Fibroblast of upper back skin (primary cell): Measurements from ENCODE around the gene FIG4.
"Not testable (repeated sequence)": the region's sequence is repeated elsewhere in the genome, so short reads cannot be mapped to it uniquely, and the experiment has no call there.

Experiments used
- DNase-seq: peaks from one replicate; pipeline ENCODE4 v3.0.0-alpha.2; 2013

The FIG4 gene

DNA sequence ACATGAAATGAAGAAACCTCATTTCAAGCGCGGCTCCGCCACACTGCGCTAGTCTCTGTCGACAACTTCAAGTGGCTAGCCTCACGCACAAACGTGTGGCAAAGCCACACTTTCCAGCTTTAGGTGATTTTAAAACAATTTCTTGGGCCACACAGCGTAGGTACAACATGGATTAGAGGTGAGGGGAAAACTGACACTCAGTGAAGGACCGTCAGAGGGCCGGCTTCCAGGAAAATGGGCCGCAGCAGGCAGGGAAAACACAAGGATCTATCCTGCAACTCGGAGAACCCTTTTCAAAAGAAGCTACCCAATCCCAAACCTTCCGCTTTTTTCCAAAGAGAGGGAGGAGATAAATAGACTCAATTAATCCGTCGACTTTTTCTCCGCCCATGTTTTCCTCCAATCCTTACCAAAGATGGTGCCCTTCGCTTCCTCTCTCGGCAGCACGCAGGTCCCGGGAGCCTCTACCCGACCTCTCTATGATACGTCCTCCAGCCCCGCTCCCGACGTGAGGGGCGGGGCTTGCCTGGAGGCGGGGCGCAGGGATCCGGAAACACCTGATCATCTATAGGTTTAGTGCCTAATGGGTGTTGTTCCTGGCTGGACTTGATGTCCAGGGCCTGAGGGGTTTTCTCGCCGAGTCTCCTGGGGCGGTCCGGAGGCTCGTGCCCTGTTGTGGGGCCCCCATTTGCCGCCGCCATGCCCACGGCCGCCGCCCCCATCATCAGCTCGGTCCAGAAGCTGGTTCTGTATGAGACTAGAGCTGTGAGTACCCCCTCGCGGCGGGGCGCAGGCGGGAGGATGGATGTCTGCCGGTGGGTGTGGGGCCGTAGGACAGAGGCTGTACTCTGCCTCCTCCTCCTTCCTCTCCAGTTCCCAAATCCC, at the start of gene FIG4, which contains the start of gene AK9:
FIG4 (plus strand) TSS at position 560 of the 885 bp plus-strand sequence; CDS start at position 700, 140 bp downstream.
AK9 (minus strand) TSS at position 466 of the 885 bp plus-strand sequence. CDS start 15,457 bp downstream, outside the sequence.
- DNase-seq = peak; percentile 88

DNA sequence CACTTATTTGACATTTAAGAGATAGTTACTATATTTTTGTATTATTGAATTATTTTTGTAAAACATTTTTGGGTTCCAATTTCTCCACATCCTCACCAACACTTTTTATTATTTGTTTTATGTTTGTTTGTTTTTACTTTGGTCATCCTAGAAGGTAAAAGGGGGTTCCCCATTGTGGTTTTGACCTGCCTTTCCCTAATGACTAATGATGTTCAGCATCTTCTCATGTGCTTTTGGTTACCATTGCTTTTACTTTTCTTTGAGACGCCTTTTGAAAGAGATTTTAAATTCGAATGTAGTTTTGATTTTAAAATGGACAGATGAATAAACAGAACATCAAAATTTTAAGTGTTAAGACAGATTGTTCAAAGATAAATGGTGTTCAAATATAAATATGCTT, 47.0 kb upstream of the FIG4 start:
- no peak for DNase-seq

DNA sequence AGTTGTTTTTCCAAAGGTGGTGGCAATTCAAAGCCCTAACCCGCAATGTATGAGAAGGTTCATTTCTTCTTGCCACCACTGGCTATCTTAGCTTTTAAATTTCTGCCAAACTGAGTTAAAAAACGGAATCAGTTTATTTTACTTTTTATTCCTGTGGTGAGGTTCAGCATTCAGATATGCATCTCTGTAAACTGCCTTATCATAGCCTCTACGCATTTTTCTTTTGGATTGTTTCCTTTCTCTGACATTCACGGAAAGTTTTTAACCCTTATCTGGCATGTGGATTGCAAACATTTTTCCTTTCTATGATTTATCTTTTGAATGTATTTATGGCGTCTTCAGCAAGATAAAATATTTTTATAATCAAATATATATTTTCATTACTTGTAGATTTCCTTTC, 37.8 kb upstream of the FIG4 start:
- DNase-seq = no peak

DNA sequence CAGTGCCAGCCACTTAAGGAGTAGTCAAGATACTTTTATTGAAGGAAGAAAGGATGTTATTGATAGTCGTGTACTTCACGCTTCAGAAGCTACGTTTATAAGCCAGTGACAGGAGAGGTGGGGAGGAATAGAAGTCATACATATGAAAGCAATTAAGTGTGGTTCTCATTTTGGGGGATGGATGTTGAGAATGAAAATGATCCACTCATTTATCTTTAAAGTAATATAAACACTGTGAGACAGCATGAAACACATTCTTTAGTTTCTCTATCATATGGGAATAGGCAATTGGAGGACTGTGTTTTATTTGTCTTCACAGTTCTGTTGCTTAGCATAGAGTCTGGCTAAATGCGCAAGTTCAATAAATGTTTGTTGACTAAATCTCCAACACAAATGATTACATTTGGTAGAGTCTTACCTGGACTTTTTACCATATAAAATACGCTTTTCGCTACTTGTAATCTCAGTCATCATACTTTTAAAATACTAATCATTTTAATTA, 35.3 kb upstream of the FIG4 start:
- DNase-seq = peak; percentile 44

DNA sequence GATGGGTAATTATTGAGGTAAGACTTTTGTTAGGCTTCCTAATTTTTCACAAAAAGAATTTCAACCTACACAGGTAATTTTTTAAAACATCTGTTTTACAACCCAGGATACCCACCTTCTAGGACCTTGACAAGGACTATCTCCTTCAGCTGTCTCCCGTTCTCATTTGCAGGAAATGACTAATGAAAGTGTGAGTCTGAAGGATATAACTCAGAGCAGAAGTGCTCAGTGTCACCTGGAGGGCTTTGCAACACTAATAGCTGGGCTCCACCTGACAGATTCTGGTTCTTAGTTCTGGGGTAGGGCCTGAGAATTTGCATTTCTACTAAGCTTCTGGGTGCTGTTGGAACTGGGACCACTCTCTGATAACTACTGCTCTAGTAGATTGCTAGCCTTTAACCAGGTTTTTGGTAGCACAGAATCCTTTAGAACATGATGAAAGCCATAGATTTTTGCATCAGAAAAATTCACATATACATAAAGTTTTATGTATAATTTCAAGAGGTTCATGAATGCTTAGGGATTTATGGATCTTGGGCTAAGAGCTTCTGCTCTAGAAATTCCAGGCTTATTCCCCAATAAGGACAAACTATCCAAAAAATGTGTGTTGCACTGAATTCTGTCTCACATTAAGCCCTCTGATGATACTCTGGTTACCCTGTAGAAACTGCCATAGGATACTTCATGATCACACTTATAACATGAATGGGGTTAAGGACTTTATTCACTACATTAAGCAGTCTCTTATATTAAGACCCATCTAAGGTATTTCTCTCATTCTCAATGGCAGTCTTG, 30.4 kb upstream of the FIG4 start:
- peak; percentile 35 for DNase-seq

DNA sequence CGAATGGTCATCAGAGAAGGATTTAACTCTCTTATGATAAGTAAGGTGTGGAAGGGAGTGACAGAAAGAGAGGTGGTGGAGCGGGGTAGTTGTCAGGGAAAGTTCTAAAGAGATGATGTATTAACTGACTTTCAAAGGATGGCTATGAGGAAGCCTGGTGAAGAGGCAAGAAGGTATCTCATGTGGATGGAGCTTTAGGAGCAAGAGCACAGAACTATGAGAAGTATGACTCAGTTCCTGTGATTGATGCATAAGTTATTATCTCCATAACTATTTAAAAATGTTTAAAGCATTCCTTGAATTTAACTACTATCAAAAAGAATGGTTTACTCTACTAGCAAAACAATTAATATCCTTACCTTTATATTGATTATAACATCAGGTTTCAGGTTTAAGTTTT, 28.9 kb upstream of the FIG4 start:
- peak; percentile 26 for DNase-seq

DNA sequence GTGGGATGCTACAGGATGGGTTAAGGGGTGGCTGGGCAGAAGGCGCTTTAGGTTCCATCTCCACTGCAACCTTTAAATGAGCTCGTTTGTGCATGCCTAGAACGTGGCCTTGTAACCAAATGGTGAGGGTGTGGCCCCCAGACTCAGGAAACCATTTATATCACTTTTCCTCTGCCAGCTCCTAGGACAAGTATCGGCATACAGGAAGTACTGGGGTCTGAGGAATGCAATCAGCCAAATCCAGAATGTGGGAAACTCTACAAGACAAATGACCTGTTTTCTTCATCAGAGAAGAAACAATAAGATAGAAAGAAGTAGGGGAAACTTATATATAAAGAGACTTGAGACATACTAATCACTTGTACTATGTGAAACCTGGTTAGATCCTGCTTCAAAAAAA, 21.3 kb upstream of the FIG4 start:
- no peak for DNase-seq

DNA sequence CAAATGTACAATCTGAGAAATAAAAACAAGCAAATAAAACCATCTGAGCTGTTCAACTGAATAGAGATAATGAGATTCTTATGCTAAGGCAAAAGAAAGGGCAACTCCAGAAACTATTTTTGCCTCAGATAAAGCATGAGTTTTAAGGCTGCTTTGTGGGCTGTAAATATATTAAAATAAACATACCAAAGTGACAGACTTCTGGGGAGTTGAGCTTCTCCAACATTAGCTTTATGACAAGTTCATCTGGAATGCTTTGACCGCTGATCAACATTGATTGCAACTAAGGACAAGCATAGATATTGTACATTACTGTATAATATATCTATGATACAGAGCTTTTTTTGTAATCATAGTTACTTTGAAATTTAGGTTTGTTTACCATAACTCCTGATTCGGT, 19.4 kb upstream of the FIG4 start:
- peak; percentile 71 for DNase-seq

DNA sequence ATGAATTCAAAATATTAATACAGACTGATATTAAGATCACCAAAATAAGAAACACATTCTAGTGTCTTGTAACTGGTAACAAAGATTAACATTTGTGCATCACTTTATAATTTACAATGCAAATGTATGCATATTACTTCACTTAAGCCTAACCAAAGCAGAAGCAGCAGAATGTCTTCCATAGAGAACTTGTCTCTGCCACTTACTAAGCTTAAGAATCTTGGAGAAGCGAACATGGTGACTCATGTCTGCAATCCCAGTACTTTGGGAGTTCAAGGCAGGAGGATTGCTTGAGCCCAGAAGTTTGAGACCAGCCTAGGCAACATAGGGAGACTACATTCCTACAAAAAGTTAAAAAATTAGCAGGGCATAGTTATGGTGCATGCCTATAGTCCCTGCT, 18.9 kb upstream of the FIG4 start:
- peak; percentile 25 for DNase-seq

DNA sequence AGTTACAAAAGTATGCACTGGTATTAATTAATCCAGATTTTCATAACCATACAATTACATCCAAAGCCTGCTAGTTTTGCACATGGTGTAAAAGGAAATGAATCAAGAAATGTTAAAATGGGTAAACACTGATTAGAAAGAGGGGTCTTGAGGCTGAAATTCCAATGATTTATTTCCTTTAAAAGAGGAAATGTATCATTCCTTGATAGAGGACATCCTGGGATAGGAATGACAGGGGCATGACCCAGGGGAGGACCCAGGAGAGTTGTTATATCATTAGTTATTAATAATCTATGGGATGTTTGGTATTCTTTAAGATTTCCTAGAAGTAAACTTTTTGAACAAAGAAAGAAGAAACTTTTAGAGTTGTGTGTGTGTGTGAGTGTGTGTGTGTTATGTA, 18.3 kb upstream of the FIG4 start:
- no peak for DNase-seq

DNA sequence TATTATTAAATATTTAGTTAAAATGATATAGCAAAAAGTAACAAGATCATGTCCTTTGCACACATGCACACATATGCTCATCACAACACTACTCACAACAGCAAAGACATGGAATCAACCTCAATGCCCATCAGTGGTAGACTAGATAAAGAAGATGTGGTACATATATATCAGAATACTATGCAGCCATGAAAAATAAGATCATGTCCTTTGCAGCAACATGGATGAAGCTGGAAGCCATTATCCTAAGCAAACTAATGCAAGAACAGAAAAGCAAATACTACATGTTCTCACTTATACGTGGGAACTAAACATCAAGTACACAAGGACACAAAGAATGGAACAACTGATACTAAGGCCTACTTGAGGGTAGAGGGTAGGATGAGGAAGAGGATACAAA, 14.4 kb upstream of the FIG4 start:
- no peak for DNase-seq

DNA sequence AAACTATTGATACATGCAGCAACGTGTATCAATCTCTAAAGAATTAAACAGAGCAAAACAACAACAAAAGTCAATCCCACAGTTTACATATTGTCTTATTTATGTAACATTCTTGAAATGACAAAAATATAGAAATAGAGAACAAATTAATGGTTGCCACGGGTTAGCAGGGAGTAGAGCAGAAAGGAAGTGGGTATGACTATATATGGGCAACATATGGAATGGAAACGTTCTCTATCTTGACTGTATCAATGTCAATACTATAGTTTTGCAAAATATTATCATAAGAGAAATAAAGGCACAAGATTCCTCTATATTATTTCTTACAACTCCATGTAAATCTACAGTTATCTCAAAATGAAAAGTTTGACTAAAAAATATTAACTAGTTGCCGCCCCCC, 12.9 kb upstream of the FIG4 start:
- DNase-seq = no peak

DNA sequence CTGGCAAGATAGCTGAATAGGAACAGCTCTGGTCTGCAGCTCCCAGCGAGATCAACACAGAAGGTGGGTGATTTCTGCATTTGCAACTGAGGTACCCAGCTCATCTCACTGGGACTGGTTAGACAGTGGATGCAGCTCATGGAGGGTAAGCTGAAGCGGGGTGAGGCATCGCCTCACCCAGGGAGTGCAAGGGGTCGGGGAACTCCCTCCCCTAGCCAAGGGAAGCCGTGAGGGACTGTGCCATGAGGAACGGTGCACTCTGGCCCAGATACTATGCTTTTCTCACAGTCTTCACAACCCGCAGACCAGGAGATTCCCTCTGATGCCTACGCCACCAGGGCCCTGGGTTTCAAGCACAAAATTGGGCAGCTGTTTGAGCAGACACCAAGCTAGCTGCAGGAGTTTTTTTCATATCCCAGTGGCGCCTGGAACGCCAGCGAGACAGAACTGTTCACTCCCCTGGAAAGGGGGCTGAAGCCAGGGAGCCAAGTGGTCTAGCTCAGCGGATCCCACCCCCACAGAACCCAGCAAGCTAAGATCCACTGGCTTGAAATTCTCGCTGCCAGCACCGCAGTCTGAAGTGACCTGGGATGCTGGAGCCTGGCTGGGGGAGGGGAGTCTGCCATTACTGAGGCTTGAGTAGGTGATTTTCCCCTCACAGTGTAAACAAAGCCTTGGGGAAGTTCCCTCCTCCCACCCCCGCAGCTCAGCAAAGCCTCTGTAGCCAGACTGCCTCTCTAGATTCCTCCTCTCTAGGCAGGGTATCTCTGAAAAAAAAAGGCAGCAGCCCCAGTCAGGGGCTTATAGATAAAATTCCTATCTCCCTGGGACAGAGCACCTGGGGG, 12.2 kb upstream of the FIG4 start:
- not testable (repeated sequence) for DNase-seq

DNA sequence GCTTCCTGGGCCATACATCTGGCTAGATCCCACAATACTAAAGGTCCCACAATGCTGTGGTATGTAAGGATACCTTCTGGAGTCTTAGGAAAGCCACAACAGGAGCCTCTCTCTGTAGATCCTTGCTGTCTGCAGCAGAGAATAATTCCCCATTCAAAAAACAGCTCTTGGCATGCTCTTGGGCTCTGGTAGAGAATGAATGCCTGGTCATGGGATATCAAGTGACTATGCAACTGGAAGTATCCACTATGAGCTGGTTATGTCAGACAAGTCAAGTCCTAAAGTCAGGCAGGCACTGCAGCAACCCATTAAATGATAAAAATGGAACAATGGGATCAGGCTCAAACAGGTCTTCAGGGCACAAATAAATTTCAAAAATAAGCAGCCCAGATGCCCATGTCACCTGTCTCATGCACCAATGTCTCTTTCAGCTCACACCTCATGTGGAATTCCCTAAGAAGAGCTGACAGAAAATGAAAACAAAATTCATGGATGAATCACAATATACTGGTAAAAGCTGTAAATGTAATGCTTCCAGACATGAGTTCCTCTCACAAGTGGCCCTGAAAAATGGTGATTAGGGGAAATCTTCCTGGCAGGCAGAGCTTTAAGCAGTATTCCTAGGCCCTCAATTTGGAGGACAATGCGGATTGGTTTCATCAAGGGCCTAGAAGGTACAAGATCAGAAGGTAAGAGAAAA, 4.4 kb upstream of the FIG4 start:
- DNase-seq = no peak

DNA sequence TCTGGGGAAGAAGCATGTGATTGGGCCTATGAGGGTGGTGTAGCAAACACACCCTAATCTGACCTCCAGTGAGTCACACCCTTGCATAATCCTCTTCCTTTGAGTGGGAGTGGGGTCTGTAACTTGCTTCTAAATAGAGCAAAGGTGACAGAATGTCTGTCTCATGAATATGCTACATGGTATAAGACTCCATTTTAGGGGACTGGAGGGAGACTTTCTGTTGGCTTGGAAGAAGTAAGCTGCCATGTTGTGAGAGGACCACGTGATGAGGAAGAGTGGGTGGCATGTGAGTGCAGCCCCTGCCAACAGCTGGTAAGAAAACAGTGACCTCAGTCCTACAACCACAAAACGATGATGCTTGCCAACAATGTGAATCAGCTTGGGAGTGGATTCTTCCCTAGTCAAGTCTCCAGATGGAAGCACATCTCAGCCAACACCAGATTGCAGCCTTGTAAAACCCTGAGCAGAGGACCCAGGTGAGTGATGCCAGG, 3.8 kb upstream of the FIG4 start:
- DNase-seq = peak; percentile 73

DNA sequence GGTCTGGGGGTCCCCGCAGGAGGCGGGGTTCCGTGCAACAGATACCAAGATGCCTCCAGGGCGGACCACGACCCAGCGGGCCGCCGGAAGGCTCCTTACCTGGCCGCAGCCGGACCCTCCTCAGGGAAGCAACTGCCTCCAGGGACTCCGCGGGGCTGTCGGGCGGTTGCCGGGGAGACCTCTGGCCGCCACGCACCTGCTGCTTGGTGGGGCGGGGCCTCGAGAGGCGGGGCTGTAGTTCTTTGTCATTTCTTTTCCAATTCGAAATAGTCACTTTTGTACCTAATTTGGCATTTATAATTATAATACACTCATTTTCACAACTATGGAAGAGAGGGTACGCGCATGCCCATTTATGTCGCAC, 741 bp upstream of the FIG4 start:
- no peak for DNase-seq

DNA sequence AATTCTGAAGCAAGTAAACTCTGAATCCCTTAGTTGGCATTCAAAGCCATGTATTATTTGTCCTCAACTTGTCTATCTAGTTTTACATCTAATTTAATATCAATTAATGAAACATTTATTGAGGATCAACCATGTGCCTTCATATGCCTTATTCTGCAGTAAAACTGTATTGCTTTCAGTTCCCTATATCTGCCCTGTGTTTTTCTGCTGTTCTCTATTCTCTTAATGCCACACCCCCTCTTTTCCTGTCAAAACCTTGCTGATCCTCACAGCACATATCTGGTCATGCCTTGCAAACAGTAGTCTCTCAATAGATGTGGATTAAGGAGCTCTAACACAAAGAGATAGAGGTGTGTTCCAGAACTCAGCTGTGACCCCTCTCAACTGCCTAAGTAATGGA, 2.0 kb downstream of the FIG4 start:
- DNase-seq = no peak

DNA sequence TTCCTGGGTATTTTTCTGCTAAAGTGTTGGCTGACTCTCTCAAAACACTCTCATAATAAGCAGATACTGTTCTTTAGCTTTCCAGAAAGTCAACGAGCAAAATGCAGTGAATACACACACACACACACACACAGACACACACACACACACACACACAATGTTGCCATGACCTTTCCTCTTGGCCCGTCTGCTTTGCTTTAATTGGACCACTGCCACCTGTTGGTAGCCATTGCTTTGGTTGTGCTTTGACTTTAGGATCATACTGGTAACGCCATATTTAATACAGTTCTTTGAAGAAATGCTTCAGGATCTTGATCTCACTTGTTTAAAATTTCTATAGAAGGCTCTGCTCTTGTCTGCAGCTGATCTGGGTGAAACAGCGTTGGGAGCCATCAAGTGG, 4.4 kb downstream of the FIG4 start:
- no peak for DNase-seq

DNA sequence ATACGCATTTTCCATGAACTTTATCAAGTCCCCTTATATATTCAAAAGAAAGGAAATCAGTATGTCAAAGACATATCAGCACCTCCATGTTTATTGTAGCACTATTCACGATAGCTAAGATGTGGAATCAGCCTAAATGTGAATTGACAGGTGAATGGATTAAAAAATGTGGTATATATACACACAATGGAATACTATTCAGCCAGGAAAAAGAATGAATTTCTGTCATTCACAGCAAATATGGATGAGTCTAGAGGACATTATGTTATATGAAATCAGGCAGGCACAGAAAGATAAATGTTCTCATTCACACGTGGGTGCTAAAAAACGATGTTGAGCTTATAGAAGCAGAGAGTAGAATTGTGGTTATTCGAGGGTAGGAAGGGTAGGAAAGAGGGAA, 5.3 kb downstream of the FIG4 start:
- DNase-seq = no peak

DNA sequence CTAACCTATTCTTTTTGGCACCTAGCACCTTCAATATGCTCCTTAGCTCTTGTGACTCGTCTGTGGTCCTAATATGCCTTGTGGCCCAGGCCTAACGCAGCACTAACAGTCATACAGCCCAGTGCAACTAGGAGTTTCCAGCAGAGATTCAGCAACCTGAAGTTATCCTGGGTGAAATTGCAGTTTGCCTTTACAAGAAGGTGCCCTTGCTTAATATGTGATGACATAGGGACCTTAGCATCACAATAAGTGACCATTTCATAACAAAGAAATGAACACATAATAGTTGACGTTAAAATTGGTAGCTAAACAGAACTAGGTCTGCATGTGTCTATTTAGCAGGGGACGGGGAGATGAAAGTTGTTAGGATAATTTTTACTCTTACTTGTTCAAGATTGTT, 10.1 kb downstream of the FIG4 start:
- no peak for DNase-seq

DNA sequence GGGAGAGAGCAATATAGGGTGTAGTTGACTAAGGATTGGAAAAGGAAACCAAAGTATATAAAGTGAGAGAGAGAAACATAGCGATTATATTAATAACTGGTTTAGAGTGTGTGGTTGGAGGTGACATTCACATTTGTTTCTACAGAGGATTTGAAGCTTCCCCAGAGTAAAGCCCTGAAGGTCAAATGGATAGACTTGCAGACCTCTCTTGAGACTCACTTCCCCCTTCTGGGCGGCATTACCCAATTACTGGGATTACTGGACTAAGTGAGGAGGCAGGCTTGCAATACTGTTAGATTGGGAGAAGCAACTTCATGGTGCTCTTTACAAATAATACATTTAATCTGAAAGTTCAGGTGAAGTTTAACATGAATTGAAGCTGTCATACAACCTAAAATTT, 10.7 kb downstream of the FIG4 start:
- DNase-seq = no peak

DNA sequence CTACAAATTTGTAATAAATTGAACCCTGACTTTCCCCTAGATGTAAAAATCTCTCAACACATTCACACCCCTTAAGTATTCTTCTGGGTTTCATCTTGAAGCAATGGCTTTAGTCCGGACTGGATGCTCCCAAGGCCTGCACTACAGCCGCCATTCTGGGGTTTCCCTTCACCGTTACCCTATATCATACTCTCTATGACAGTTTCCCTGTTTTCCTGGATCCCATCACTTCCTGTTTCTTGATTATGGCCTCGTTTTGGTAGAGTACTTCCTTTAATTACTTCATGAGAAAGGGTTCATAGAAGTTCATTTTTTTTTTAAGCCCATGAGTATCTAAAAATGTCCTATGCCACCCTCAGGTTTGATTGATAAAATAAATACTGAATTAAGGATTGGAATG, 11.7 kb downstream of the FIG4 start:
- DNase-seq = no peak
